ENCODE results near the gene ANKDD1B. TPM values are rescaled to one million over a fixed set of nuclear protein-coding genes. Genes with fewer than 3 reads are reported as not detected.
"Not testable (repeated sequence)": the region's sequence is repeated elsewhere in the genome, so short reads cannot be mapped to it uniquely, and the experiment has no call there.

ANKDD1B gene
- total RNA-seq, 4 donors from 2014 or later: 0.19 to 0.95 TPM; not detected in 2

- no peaks in the 10 kb centered on the region for H3K27me3 ChIP-seq
- intact Hi-C loops (cut with DNase I): no loop called here
- no peak for DNase-seq
- no peaks in the 10 kb centered on the region for H3K4me1 ChIP-seq
- H3K36me3 ChIP-seq: peaks cover 0 to 42% (median 6%) of the 10 kb centered on the region in 3 donors
- H3K9me3 ChIP-seq: no peaks in the 10 kb centered on the region
- TF ChIP-seq CTCF (IDR thresholded peaks at IDR 0.05): no peak
- TF ChIP-seq POLR2A (IDR thresholded peaks at IDR 0.05): no peak
- no peak overlapping the region for H3K4me3 ChIP-seq
- WGBS, 2 donors: 85 to 100% methylated on average over 1 of the region's 1 CpG
- no peak overlapping the region for H3K27ac ChIP-seq
These were observed 9.7 kb upstream of the ANKDD1B start for GRCh38 chr5:75601567-75601966.

GRCh38 chr5:75601996-75602395 is 9.3 kb upstream of the ANKDD1B start:
- Histone ChIP-seq H3K36me3 (peaks cover 0 to 38% (median 6%) of the 10 kb centered on the region in 3 donors), H3K27me3 (no peaks in the 10 kb centered on the region), H3K9me3 (no peaks in the 10 kb centered on the region), H3K27ac (no peak overlapping the region), H3K4me3 (no peak overlapping the region), H3K4me1 (no peaks in the 10 kb centered on the region)
- WGBS, 2 donors: 54 to 73% methylated on average over 3 of the region's 3 CpGs
- intact Hi-C loops (cut with DNase I): no loop called here
- DNase-seq: no peak
- no peak for TF ChIP-seq CTCF (IDR thresholded peaks at IDR 0.05)
- no peak for TF ChIP-seq POLR2A (IDR thresholded peaks at IDR 0.05)

- Histone ChIP-seq H3K4me3 (no peak overlapping the region), H3K4me1 (no peaks in the 10 kb centered on the region), H3K27me3 (no peaks in the 10 kb centered on the region), H3K27ac (no peak overlapping the region), H3K36me3 (peaks cover 0 to 30% (median 6%) of the 10 kb centered on the region in 3 donors), H3K9me3 (no peaks in the 10 kb centered on the region)
- TF ChIP-seq POLR2A (IDR thresholded peaks at IDR 0.05) (no peak), CTCF (IDR thresholded peaks at IDR 0.05) (no peak)
- intact Hi-C loops (cut with DNase I): no loop called here
- no peak for DNase-seq
These were observed 7.9 kb upstream of the ANKDD1B start for GRCh38 chr5:75603371-75603770.

- Histone ChIP-seq H3K36me3 (peaks cover 0 to 30% (median 6%) of the 10 kb centered on the region in 3 donors), H3K9me3 (no peaks in the 10 kb centered on the region), H3K27ac (no peak overlapping the region), H3K4me3 (no peak overlapping the region), H3K4me1 (no peaks in the 10 kb centered on the region), H3K27me3 (no peaks in the 10 kb centered on the region)
- WGBS, 2 donors: 78 to 88% methylated on average over 2 of the region's 2 CpGs
- intact Hi-C loops (cut with DNase I): no loop called here
- no peak for TF ChIP-seq POLR2A (IDR thresholded peaks at IDR 0.05)
- TF ChIP-seq CTCF (IDR thresholded peaks at IDR 0.05): no peak
- DNase-seq: no peak
These were observed 7.4 kb upstream of the ANKDD1B start for GRCh38 chr5:75603821-75604220.

GRCh38 chr5:75607341-75607740 is 3.9 kb upstream of the ANKDD1B start:
- WGBS, 2 donors: 72 to 83% methylated on average over 5 of the region's 5 CpGs
- DNase-seq; H3K27me3 ChIP-seq; H3K9me3 ChIP-seq; intact Hi-C loops (cut with DNase I); H3K27ac ChIP-seq; H3K4me3 ChIP-seq: not testable (repeated sequence)
- Histone ChIP-seq H3K36me3 (peaks cover 0 to 16% (median under 1%) of the 10 kb centered on the region in 3 donors), H3K4me1 (peaks cover 6 to 19% (median 11%) of the 10 kb centered on the region in 3 donors)

- Histone ChIP-seq H3K27ac (no peak overlapping the region), H3K4me1 (peaks cover 6 to 20% (median 11%) of the 10 kb centered on the region in 3 donors), H3K27me3 (no peaks in the 10 kb centered on the region), H3K9me3 (no peaks in the 10 kb centered on the region), H3K36me3 (peaks cover 0 to 1% (median 0%) of the 10 kb centered on the region in 3 donors), H3K4me3 (no peak overlapping the region)
- DNase-seq: no peak
- intact Hi-C loops (cut with DNase I): no loop called here
- WGBS, 2 donors: 87 to 95% methylated on average over 1 of the region's 1 CpG
- TF ChIP-seq CTCF (IDR thresholded peaks at IDR 0.05) (no peak), POLR2A (IDR thresholded peaks at IDR 0.05) (no peak)
These were observed 2.4 kb upstream of the ANKDD1B start for GRCh38 chr5:75608870-75609269.
